ENCODE measurements around the gene ISG15. TPM values are rescaled to one million over a fixed set of nuclear protein-coding genes. Genes with fewer than 3 reads are reported as not detected.

The ISG15 gene
- total and polyA plus RNA-seq, 9 of the 15 experiments (the other 6 are each of a cell fraction or from before 2014, with no cell fraction given), result 0.40 to 58.3 (median 12.2) TPM

GRCh38 chr1:1013105-1013921 is at the start of gene ISG15 (continued):
- TF ChIP-seq FOXA3 (CRISPR knock-in tag; conservative IDR thresholded peaks at IDR 0.05 in 1 of 2, IDR thresholded peaks at IDR 0.05 in 1 of 2) (0 out of 4 replicates have a peak, but pooled peaks of 1 of the 2 experiments have one; percentile 16), TEAD4 (IDR thresholded peaks at IDR 0.05; ENCODE audit: low read length) (peak; percentile 75), TEAD4 (CRISPR knock-in tag; IDR thresholded peaks at IDR 0.05; ENCODE audit: borderline replicate concordance) (peak; percentile 72; the same call in 1 of the 2 replicates), CTCFL (IDR thresholded peaks at IDR 0.05; ENCODE audit: borderline replicate concordance, insufficient read depth, low read depth, low read length, poor library complexity, severe bottlenecking) (no peak), ZNF609 (CRISPR knock-in tag; IDR thresholded peaks at IDR 0.05; ENCODE audit: borderline replicate concordance) (no peak), ELF2 (CRISPR knock-in tag; IDR thresholded peaks at IDR 0.05) (no peak), PTBP1 (IDR thresholded peaks at IDR 0.05; ENCODE audit: low read depth, low read length) (no peak), TCF7 (IDR thresholded peaks at IDR 0.05; ENCODE audit: borderline replicate concordance) (no peak), SRSF1 (IDR thresholded peaks at IDR 0.05; ENCODE audit: low read depth, low read length) (no peak), CREB3L1 (IDR thresholded peaks at IDR 0.05; ENCODE audit: borderline replicate concordance, low read depth) (peak; percentile 33; the same call in 1 of the 2 replicates), PURB (CRISPR knock-in tag; IDR thresholded peaks at IDR 0.05; ENCODE audit: low read depth) (no peak), ATF4 (CRISPR knock-in tag; IDR thresholded peaks at IDR 0.05) (no peak), XRCC5 (IDR thresholded peaks at IDR 0.05; ENCODE audit: low read depth, low read length) (no peak), NFXL1 (CRISPR knock-in tag; IDR thresholded peaks at IDR 0.05) (no peak), HMBOX1 (IDR thresholded peaks at IDR 0.05) (peak; percentile 44; the same call in 1 of the 2 replicates)
